ENCODE data around the gene ANKRD44. TPM values are rescaled to one million over a fixed set of nuclear protein-coding genes. Genes with fewer than 3 reads are reported as not detected.

The ANKRD44 gene
- total and polyA plus RNA-seq, 2 of the 8 experiments (the other 6 are each of a cell fraction or from before 2014, with no cell fraction given), result 1.2 to 1.3 TPM

GRCh38 chr2:197353393-197354168 is 43.0 kb upstream of the ANKRD44 start:
- ChIA-PET CTCF (ENCODE audit: partially characterized antibody) (interaction anchor here (1.5 to 1.9 kb wide), 3 partner anchors 36 to 240 kb away, joined by 3 to 5 read pairs (median 5); no protein-coding TSS in a partner anchor), POLR2A (ENCODE audit: partially characterized antibody) (no interaction called here)
- no peak for FAIRE-seq
- no peak for TF ChIP-seq JUND (IDR thresholded peaks at IDR 0.05; ENCODE audit: low read length)
- no peak for TF ChIP-seq SIX5 (IDR thresholded peaks at IDR 0.05; ENCODE audit: low read depth, low read length)
- TF ChIP-seq TCF12 (IDR thresholded peaks at IDR 0.05; ENCODE audit: low read depth, low read length), result no peak
- no peak for TF ChIP-seq KDM1A (IDR thresholded peaks at IDR 0.05; ENCODE audit: borderline replicate concordance, low read length)
- no peak for TF ChIP-seq NRF1 (IDR thresholded peaks at IDR 0.05; ENCODE audit: low read depth, low read length)
- TF ChIP-seq KDM5A (IDR thresholded peaks at IDR 0.05; ENCODE audit: low read length), result no peak
- no peak for TF ChIP-seq EP300 (IDR thresholded peaks at IDR 0.05; ENCODE audit: borderline replicate concordance in 1 of 2, low read depth in 2 of 2, low read length in 2 of 2)
- TF ChIP-seq HDAC2 (IDR thresholded peaks at IDR 0.05; ENCODE audit: borderline replicate concordance in 1 of 2, low read depth in 2 of 2, low read length in 2 of 2), result no peak
- no peak for TF ChIP-seq CREB1 (IDR thresholded peaks at IDR 0.05)
- no peak for TF ChIP-seq POLR2A (IDR thresholded peaks at IDR 0.05; ENCODE audit: control extremely low read depth in 1 of 2, low read depth in 2 of 2, low read length in 2 of 2)
- no peak for TF ChIP-seq SIN3A (conservative IDR thresholded peaks at IDR 0.05 in 1 of 2, IDR thresholded peaks at IDR 0.05 in 1 of 2; ENCODE audit: low read depth in 1 of 2, low read length in 2 of 2)
- TF ChIP-seq POU5F1 (IDR thresholded peaks at IDR 0.05; ENCODE audit: low read depth, low read length), result no peak
- TF ChIP-seq GTF2F1 (IDR thresholded peaks at IDR 0.05; ENCODE audit: borderline replicate concordance, low read depth, low read length), result no peak

More at GRCh38 chr2:197353393-197354168, 43.0 kb upstream of the ANKRD44 start:
- Histone ChIP-seq H2AK5ac (ENCODE audit: low read depth, low read length) (no peak overlapping the region), H3K27ac (ENCODE audit: low read depth, low read length) (no peak overlapping the region), H3K23me2 (ENCODE audit: low read depth, low read length) (no peaks in the 10 kb centered on the region), H3K4ac (replicated peaks; ENCODE audit: insufficient read length, low read depth, low read length) (no peak overlapping the region), H3K14ac (ENCODE audit: insufficient read length) (no peak overlapping the region), H3K36me3 (ENCODE audit: control insufficient read depth in 2 of 4, insufficient read depth in 4 of 4, low read length in 3 of 4) (no peaks in the 10 kb centered on the region), H3K27me3 (replicated peaks in 1 of 4; ENCODE audit: control insufficient read depth in 3 of 4, extremely low read depth in 1 of 4, insufficient read depth in 3 of 4, low read length in 3 of 4) (no peaks in the 10 kb centered on the region), H2AFZ (ENCODE audit: low read length) (no peak overlapping the region), H2BK15ac (ENCODE audit: low read length) (no peak overlapping the region), H3K9ac (replicated peaks in 1 of 4; ENCODE audit: extremely low read depth in 1 of 4, low read depth in 3 of 4, low read length in 3 of 4) (no peak overlapping the region), H3K4me3 (ENCODE audit: extremely low read depth in 1 of 4, insufficient read depth in 2 of 4, low read depth in 3 of 4, low read length in 4 of 4) (no peak overlapping the region), H4K8ac (ENCODE audit: extremely low read depth, insufficient read depth, low read length) (no peak overlapping the region), H2BK20ac (ENCODE audit: low read length) (no peak overlapping the region), H3K9me3 (ENCODE audit: insufficient read depth in 2 of 2, low read depth in 1 of 2, low read length in 1 of 2) (no peaks in the 10 kb centered on the region), H3K18ac (ENCODE audit: extremely low read depth, low read length) (no peak overlapping the region), H4K91ac (replicated peaks; ENCODE audit: insufficient read length, low read length) (no peak overlapping the region), H2BK120ac (replicated peaks; ENCODE audit: low read depth, low read length) (no peak overlapping the region), H3K79me1 (ENCODE audit: low read depth, low read length) (no peaks in the 10 kb centered on the region), H3K4me1 (replicated peaks in 1 of 4; ENCODE audit: control insufficient read depth in 3 of 4, insufficient read depth in 4 of 4, low read length in 3 of 4) (no peaks in the 10 kb centered on the region), H4K20me1 (replicated peaks in 1 of 2; ENCODE audit: control insufficient read depth in 1 of 2, insufficient read depth in 2 of 2, low read length in 2 of 2) (no peaks in the 10 kb centered on the region), H3K56ac (replicated peaks; ENCODE audit: insufficient read length, low read depth, low read length) (no peak overlapping the region), H3K4me2 (ENCODE audit: insufficient read depth in 1 of 2, low read depth in 2 of 2, low read length in 2 of 2) (no peak overlapping the region), H2BK5ac (ENCODE audit: low read depth, low read length) (no peak overlapping the region), H3K79me2 (ENCODE audit: control insufficient read depth in 1 of 2, insufficient read depth in 2 of 2, low read length in 2 of 2) (no peaks in the 10 kb centered on the region), H4K5ac (ENCODE audit: insufficient read length, low read depth, low read length) (no peak overlapping the region), H3K23ac (ENCODE audit: insufficient read length) (no peak overlapping the region), H2BK12ac (ENCODE audit: low read depth, low read length) (no peak overlapping the region)
- DNase-seq (ENCODE audit: low read depth in 1 of 2, low spot score in 2 of 2), result no peak
- WGBS, 2 experiments (ENCODE audit: extremely low coverage in 1 of 2, insufficient coverage in 1 of 2, insufficient read length in 1 of 2, insufficient replicate concordance in 2 of 2, low coverage in 1 of 2, low lambda C conversion rate in 2 of 2, missing lambda C conversion rate in 1 of 2), result 81% methylated on average over 3 of the region's 3 CpGs; no CpG with 5 or more reads in 1 of the 2 experiments

All from H1 (cell line).